IPS-NIHi7 (cell line): Measurements from ENCODE around the gene PLEKHM1.
A peak's percentile ranks its signal among the peaks of the same experiment; 100 is the strongest.
"Not testable (repeated sequence)": the region's sequence is repeated elsewhere in the genome, so short reads cannot be mapped to it uniquely, and the experiment has no call there.

Experiments used
- DNase-seq: peaks from one replicate; pipeline ENCODE4 v3.0.0; 2012; ENCODE audit warnings: mixed read lengths; ENCODE audit errors: extremely low spot score

PLEKHM1 gene

GRCh38 chr17:45461524-45462327 is 28.8 kb downstream of the PLEKHM1 start:
- not testable (repeated sequence) for DNase-seq

GRCh38 chr17:45460422-45460821 is 30.1 kb downstream of the PLEKHM1 start:
- not testable (repeated sequence) for DNase-seq

GRCh38 chr17:45454341-45454740 is 36.2 kb downstream of the PLEKHM1 start:
- DNase-seq: not testable (repeated sequence)

- not testable (repeated sequence) for DNase-seq
Measured at GRCh38 chr17:45453731-45454130, 36.8 kb downstream of the PLEKHM1 start.

GRCh38 chr17:45453225-45453534 is 37.3 kb downstream of the PLEKHM1 start:
- not testable (repeated sequence) for DNase-seq

- DNase-seq: not testable (repeated sequence)
Measured at GRCh38 chr17:45452329-45453224, 37.9 kb downstream of the PLEKHM1 start.

GRCh38 chr17:45451660-45452059 is 38.9 kb downstream of the PLEKHM1 start:
- not testable (repeated sequence) for DNase-seq

- peak; percentile 43 for DNase-seq
Measured at GRCh38 chr17:45451131-45451530, 39.4 kb downstream of the PLEKHM1 start.

- not testable (repeated sequence) for DNase-seq
Measured at GRCh38 chr17:45449708-45450329, 40.7 kb downstream of the PLEKHM1 start.

- DNase-seq: not testable (repeated sequence)
Measured at GRCh38 chr17:45449260-45449659, 41.3 kb downstream of the PLEKHM1 start.

- not testable (repeated sequence) for DNase-seq
Measured at GRCh38 chr17:45448483-45448882, 42.0 kb downstream of the PLEKHM1 start.

- DNase-seq: not testable (repeated sequence)
Measured at GRCh38 chr17:45448066-45448465, 42.5 kb downstream of the PLEKHM1 start.

GRCh38 chr17:45447650-45448049 is 42.9 kb downstream of the PLEKHM1 start:
- not testable (repeated sequence) for DNase-seq

GRCh38 chr17:45446872-45447625 is 43.5 kb downstream of the PLEKHM1 start:
- DNase-seq: not testable (repeated sequence)

- peak; percentile 4 for DNase-seq
Measured at GRCh38 chr17:45445901-45446743, 44.4 kb downstream of the PLEKHM1 start.

- not testable (repeated sequence) for DNase-seq
Measured at GRCh38 chr17:45444856-45445820, 45.4 kb downstream of the PLEKHM1 start.

GRCh38 chr17:45444301-45444700 is 46.2 kb downstream of the PLEKHM1 start:
- not testable (repeated sequence) for DNase-seq

- DNase-seq: not testable (repeated sequence)
Measured at GRCh38 chr17:45443371-45444260, 46.9 kb downstream of the PLEKHM1 start.
